HUES6 (cell line): Measurements from ENCODE around the gene FMNL2.
"Not testable (repeated sequence)": the region's sequence is repeated elsewhere in the genome, so short reads cannot be mapped to it uniquely, and the experiment has no call there.

Source experiments
- H3K27ac ChIP-seq: 2 replicates; pipeline ENCODE4 v1.7.0; 2013; ENCODE audit warnings: low read depth, mild to moderate bottlenecking, low read length, inconsistent platforms
- H3K27me3 ChIP-seq: 2 replicates; pipeline ENCODE4 v1.6.1; 2013; ENCODE audit warnings: low read length; ENCODE audit not compliant: control insufficient read depth, insufficient read depth
- H3K36me3 ChIP-seq: 2 replicates; pipeline ENCODE4 v1.6.1; 2013; ENCODE audit warnings: low read length; ENCODE audit not compliant: control insufficient read depth, insufficient read depth
- H3K4me1 ChIP-seq: 2 replicates; pipeline ENCODE4 v1.6.1; 2013; ENCODE audit warnings: low read length; ENCODE audit not compliant: control insufficient read depth, insufficient read depth
- H3K4me3 ChIP-seq: 2 replicates; pipeline ENCODE4 v1.5.1; 2013; ENCODE audit warnings: low read depth, low read length
- H3K9ac ChIP-seq: one replicate; pipeline ENCODE4 v1.6.1; 2013; ENCODE audit warnings: mild to moderate bottlenecking, low read length
- H3K9me3 ChIP-seq: 2 replicates; pipeline ENCODE4 v1.6.1; 2013; ENCODE audit warnings: low read depth, low read length; ENCODE audit not compliant: control insufficient read depth, insufficient read depth

The FMNL2 gene

GRCh38 chr2:152376385-152376784 is 41.4 kb downstream of the FMNL2 start:
- Histone ChIP-seq H3K36me3 (no peaks in the 10 kb centered on the region), H3K27ac (no peak overlapping the region), H3K9ac (no peak overlapping the region), H3K4me3 (no peak overlapping the region), H3K9me3 (no peaks in the 10 kb centered on the region), H3K4me1 (peaks cover 7% of the 10 kb centered on the region), H3K27me3 (no peaks in the 10 kb centered on the region)

GRCh38 chr2:152376968-152377367 is 42.0 kb downstream of the FMNL2 start:
- Histone ChIP-seq H3K27ac (no peak overlapping the region), H3K27me3 (no peaks in the 10 kb centered on the region), H3K4me1 (peaks cover 9% of the 10 kb centered on the region), H3K4me3 (no peak overlapping the region), H3K36me3 (no peaks in the 10 kb centered on the region), H3K9ac (no peak overlapping the region), H3K9me3 (no peaks in the 10 kb centered on the region)

DNA sequence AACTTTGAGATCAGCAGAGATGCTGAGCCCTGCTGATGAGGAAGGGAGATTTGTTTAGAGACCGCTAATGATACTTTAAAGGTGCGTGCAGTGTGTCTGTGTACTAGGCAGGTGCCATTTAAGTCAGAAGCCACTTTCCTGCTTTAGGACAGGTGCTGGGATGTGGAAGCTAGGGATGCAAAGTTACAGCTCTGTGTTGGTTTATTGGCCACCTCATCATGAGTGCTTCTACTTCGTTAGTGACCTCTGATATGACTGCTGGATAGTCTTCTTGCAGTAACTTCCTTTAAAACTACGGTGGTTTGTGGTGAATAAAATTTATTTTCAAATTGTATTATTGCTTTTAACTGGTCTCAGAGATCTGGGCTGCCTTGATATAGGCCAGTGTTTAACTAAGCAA is 44.1 kb downstream of the FMNL2 start:
- Histone ChIP-seq H3K27ac (no peak overlapping the region), H3K27me3 (no peaks in the 10 kb centered on the region), H3K4me1 (peaks cover 9% of the 10 kb centered on the region), H3K9ac (no peak overlapping the region), H3K36me3 (no peaks in the 10 kb centered on the region), H3K4me3 (no peak overlapping the region), H3K9me3 (no peaks in the 10 kb centered on the region)

GRCh38 chr2:152380261-152381055 is 45.5 kb downstream of the FMNL2 start:
- no peak overlapping the region for H3K4me3 ChIP-seq
- H3K9me3 ChIP-seq = no peaks in the 10 kb centered on the region
- no peak overlapping the region for H3K9ac ChIP-seq
- H3K27me3 ChIP-seq = no peaks in the 10 kb centered on the region
- H3K36me3 ChIP-seq = no peaks in the 10 kb centered on the region
- peaks cover 9% of the 10 kb centered on the region for H3K4me1 ChIP-seq
- no peak overlapping the region for H3K27ac ChIP-seq

DNA sequence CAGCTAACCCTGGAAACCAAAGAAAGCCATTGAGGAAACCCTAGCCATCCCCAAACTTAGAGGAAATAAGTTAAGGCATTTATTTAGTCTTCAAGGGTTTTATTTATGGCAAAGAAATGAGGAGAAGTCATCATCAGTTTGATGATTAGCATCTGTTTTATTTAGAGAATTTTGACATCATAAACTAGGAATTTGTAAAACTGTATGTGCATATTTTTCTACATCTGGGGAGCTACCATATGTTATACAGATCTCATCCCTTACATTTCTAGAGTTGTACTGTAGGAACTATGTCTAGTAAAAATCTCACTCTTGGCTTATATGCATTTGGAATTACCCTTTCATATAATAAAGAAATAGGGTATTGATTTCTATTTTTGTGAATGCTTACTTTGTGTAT is 48.7 kb downstream of the FMNL2 start:
- Histone ChIP-seq H3K4me1 (peaks cover 10% of the 10 kb centered on the region), H3K27me3 (no peaks in the 10 kb centered on the region), H3K9me3 (no peaks in the 10 kb centered on the region), H3K9ac (no peak overlapping the region), H3K36me3 (no peaks in the 10 kb centered on the region), H3K4me3 (no peak overlapping the region), H3K27ac (no peak overlapping the region)

GRCh38 chr2:152384992-152385391 is 50.0 kb downstream of the FMNL2 start:
- Histone ChIP-seq H3K27ac (no peak overlapping the region), H3K9ac (no peak overlapping the region), H3K36me3 (no peaks in the 10 kb centered on the region), H3K4me3 (no peak overlapping the region), H3K9me3 (no peaks in the 10 kb centered on the region), H3K4me1 (peaks cover 10% of the 10 kb centered on the region), H3K27me3 (no peaks in the 10 kb centered on the region)

- H3K4me1 ChIP-seq = peaks cover 10% of the 10 kb centered on the region
- no peak overlapping the region for H3K9ac ChIP-seq
Observed at GRCh38 chr2:152385650-152386049, 50.7 kb downstream of the FMNL2 start.

DNA sequence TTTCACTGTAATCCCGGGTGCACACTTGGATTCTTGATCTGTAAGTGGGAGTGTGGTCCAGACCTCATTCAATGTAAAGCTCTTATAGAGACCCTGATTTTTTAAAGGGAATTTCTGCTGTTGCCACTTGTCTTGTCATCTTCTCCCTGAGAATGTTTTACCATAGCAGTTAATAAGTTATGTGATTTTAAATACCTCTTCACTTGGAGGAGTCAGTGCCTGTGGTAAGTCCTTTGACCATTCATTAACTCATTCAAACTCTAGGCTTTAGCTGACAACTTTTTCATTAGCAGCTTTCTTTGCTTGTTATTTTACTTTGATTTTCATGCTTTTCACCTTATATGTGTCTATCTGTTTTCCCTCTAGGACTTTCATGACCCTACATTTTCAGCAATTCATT is 51.3 kb downstream of the FMNL2 start:
- Histone ChIP-seq H3K9me3 (no peaks in the 10 kb centered on the region), H3K4me1 (peaks cover 8% of the 10 kb centered on the region), H3K27me3 (no peaks in the 10 kb centered on the region), H3K27ac (no peak overlapping the region), H3K9ac (no peak overlapping the region), H3K4me3 (no peak overlapping the region), H3K36me3 (no peaks in the 10 kb centered on the region)

More at GRCh38 chr2:152385650-152386049, 50.7 kb downstream of the FMNL2 start:
- Histone ChIP-seq H3K4me3 (no peak overlapping the region), H3K36me3 (no peaks in the 10 kb centered on the region), H3K27ac (no peak overlapping the region), H3K27me3 (no peaks in the 10 kb centered on the region), H3K9me3 (no peaks in the 10 kb centered on the region)

GRCh38 chr2:152387041-152387440 is 52.1 kb downstream of the FMNL2 start:
- Histone ChIP-seq H3K9ac (no peak overlapping the region), H3K4me1 (peaks cover 7% of the 10 kb centered on the region; the same call in 1 of the 2 replicates), H3K27me3 (no peaks in the 10 kb centered on the region), H3K36me3 (no peaks in the 10 kb centered on the region), H3K9me3 (no peaks in the 10 kb centered on the region), H3K4me3 (no peak overlapping the region), H3K27ac (no peak overlapping the region)

- H3K9ac ChIP-seq, H3K4me1 ChIP-seq, H3K4me3 ChIP-seq, H3K9me3 ChIP-seq, H3K27ac ChIP-seq, H3K27me3 ChIP-seq, H3K36me3 ChIP-seq: not testable (repeated sequence)
Observed at GRCh38 chr2:152388269-152388668, 53.3 kb downstream of the FMNL2 start.

DNA sequence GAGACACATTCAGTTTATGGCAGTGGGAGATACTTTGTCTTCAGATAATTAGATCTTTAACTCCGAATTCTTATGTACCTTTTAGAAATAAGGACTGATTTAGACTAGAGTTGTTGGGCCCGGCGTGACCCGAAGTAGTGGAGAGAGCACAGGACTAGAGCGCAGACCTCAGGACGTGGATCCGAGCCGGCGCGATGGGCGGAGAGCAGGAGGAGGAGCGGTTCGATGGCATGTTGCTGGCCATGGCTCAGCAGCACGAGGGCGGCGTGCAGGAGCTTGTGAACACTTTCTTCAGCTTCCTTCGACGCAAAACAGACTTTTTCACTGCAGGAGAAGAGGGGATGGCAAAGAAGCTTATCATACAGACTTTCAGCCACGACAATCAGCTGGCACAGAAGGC is 54.5 kb downstream of the FMNL2 start:
- Histone ChIP-seq H3K9me3 (no peaks in the 10 kb centered on the region), H3K36me3 (no peaks in the 10 kb centered on the region), H3K27me3 (no peaks in the 10 kb centered on the region), H3K9ac (no peak overlapping the region), H3K4me1 (peaks cover 7% of the 10 kb centered on the region; the same call in 1 of the 2 replicates), H3K27ac (no peak overlapping the region), H3K4me3 (no peak overlapping the region)
